Right atrium auricular region (tissue), 2 donors: ENCODE measurements around the gene CPNE8. TPM values are rescaled to one million over a fixed set of nuclear protein-coding genes. Genes with fewer than 3 reads are reported as not detected.

ENCODE experiments used
- DNase-seq: peaks from one replicate; pipeline ENCODE4 v3.0.0-alpha.2; 2019; ENCODE audit warnings: low spot score
- H3K27ac ChIP-seq, 2 donors: fragments of 200-600 bp; sonication (generic); 1 replicate in 1 of 2; 2 replicates in 1 of 2; pipeline ENCODE4 v1.5.1; 2016 to 2019
- H3K27me3 ChIP-seq, 2 donors: fragments of 200-600 bp; sonication (generic); one replicate each; pipeline versions ENCODE4 v1.5.1 to v1.6.0; 2017 to 2019
- H3K36me3 ChIP-seq: fragments of 200-600 bp; sonication (generic); one replicate; pipeline ENCODE4 v1.5.1; 2016
- H3K4me1 ChIP-seq, 2 donors: fragments of 200-600 bp; sonication (generic); one replicate each; pipeline versions ENCODE4 v1.5.1 to v1.6.0; 2017 to 2019
- H3K4me3 ChIP-seq, 2 donors: fragments of 200-600 bp; sonication (generic); 1 replicate in 1 of 2; 2 replicates in 1 of 2; pipeline ENCODE4 v1.5.1; 2017 to 2019; ENCODE audit warnings: mild to moderate bottlenecking in 1 of 2, moderate library complexity in 1 of 2
- H3K9me3 ChIP-seq, 2 donors: fragments of 200-600 bp; sonication (generic); one replicate each; pipeline ENCODE4 v1.5.1; 2019
- total RNA-seq, 2 donors: library from RNA; depleted of rRNA; stranded (reverse); fragments of >200 nt; gene quantifications; one replicate each; pipeline ENCODE4 v1.1.0, GENCODE V29; 2016
- TF ChIP-seq, protein P1 (sequence below), 2 donors: fragments of 200-600 bp; sonication (generic); IDR thresholded peaks; one replicate each; pipeline ENCODE4 v1.5.1; 2019; ENCODE audit warnings: antibody characterized with exemption in 2 of 2

CPNE8 gene
- total RNA-seq, 2 donors from 2014 or later: 33.1 to 36.2 TPM

DNA sequence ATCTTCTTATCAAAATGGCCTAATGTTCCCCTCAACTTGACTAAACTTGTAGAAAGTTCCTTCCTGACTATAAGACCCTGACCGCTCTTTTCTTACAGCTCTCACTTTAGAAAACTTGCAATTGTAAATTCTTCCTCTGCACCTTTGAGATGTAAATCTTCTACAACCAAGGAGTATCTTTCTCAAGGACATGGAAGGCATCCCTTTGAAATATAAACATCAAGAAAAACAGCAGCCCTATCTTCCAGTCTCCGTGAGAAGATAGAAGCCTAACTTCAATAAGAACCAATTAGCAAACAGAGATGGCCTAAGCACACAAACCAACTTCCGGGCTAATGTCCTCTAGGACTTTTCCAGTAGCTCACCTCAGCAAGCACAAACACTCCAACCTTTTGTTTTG lies 210.3 kb downstream of the CPNE8 start:
- H3K4me3 ChIP-seq: no peak overlapping the region
- no peaks in the 10 kb centered on the region for H3K27me3 ChIP-seq
- DNase-seq: no peak
- no peaks in the 10 kb centered on the region for H3K9me3 ChIP-seq
- H3K27ac ChIP-seq: no peak overlapping the region
- H3K4me1 ChIP-seq: no peaks in the 10 kb centered on the region
- TF ChIP-seq, protein P1, sequence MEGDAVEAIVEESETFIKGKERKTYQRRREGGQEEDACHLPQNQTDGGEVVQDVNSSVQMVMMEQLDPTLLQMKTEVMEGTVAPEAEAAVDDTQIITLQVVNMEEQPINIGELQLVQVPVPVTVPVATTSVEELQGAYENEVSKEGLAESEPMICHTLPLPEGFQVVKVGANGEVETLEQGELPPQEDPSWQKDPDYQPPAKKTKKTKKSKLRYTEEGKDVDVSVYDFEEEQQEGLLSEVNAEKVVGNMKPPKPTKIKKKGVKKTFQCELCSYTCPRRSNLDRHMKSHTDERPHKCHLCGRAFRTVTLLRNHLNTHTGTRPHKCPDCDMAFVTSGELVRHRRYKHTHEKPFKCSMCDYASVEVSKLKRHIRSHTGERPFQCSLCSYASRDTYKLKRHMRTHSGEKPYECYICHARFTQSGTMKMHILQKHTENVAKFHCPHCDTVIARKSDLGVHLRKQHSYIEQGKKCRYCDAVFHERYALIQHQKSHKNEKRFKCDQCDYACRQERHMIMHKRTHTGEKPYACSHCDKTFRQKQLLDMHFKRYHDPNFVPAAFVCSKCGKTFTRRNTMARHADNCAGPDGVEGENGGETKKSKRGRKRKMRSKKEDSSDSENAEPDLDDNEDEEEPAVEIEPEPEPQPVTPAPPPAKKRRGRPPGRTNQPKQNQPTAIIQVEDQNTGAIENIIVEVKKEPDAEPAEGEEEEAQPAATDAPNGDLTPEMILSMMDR (IDR thresholded peaks at IDR 0.05): no peak
- no peaks in the 10 kb centered on the region for H3K36me3 ChIP-seq

DNA sequence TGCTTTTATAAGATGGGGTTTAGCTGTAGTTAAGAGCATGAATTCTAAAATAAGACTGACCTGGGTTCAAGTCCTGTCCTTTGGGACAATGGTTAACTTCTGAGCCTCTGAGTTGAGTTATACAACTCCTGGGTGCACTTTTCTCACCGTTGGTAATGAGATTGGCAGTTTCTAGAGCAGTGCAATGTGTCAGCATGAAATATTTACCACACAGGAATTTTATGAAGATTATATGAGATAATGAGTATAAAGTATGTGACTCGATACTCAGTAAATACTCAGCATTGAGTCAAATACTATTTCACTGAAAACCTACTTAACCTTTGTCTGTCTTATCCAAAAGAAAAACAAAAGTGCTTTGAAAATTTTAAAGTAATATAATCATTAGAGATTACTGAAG lies 214.2 kb downstream of the CPNE8 start:
- TF ChIP-seq, protein P1 (IDR thresholded peaks at IDR 0.05): no peak
- no peaks in the 10 kb centered on the region for H3K27me3 ChIP-seq
- H3K4me1 ChIP-seq: no peaks in the 10 kb centered on the region
- H3K36me3 ChIP-seq: peaks cover 7% of the 10 kb centered on the region
- no peak overlapping the region for H3K27ac ChIP-seq
- H3K9me3 ChIP-seq: peaks cover 0 to 6% of the 10 kb centered on the region in 2 donors
- H3K4me3 ChIP-seq: no peak overlapping the region
- DNase-seq: no peak

DNA sequence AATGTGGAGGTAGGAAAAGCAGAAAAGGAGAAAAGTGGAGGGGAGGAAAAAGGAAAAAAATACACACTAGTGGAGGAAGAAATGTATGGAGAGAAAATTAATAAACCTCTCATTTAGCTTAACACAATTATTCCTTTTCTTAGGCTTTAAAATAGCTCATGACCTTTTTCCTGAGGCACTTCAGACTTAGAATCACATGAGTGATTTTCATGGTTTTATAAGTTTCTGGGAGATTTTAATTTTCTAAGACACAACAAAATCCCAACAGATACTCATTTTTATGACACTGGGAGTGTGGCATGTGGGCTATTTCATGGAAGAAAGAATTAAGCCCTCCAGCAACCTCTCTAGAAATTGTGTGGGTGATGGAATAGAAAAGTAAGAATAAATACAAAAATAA lies 214.7 kb downstream of the CPNE8 start:
- TF ChIP-seq, protein P1 (IDR thresholded peaks at IDR 0.05): no peak
- no peak for DNase-seq
- Histone ChIP-seq H3K9me3 (peaks cover 0 to 6% of the 10 kb centered on the region in 2 donors), H3K36me3 (peaks cover 10% of the 10 kb centered on the region), H3K4me3 (no peak overlapping the region), H3K4me1 (no peaks in the 10 kb centered on the region), H3K27me3 (no peaks in the 10 kb centered on the region), H3K27ac (no peak overlapping the region)

DNA sequence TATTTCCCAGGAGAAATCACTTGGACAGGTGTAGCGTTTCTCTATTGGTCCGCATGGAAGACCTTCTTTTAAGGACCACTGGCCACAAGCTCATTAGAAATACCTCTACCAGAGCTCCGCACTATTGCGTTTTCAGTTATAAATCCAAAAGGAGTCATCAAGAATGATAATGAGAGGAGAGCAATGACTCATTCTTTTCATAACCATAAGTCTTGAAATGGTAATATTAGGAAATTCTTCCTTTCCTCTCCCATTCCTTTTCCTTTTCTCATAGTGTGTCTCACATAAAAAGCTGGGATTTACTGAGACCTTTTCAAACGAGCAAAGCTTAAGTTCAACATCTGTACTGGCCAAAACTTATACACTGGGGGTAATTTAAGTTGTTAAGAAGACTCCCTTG lies 215.7 kb downstream of the CPNE8 start:
- DNase-seq: no peak
- H3K9me3 ChIP-seq: peaks cover 0 to 6% of the 10 kb centered on the region in 2 donors
- no peaks in the 10 kb centered on the region for H3K4me1 ChIP-seq
- no peaks in the 10 kb centered on the region for H3K27me3 ChIP-seq
- no peak overlapping the region for H3K27ac ChIP-seq
- H3K36me3 ChIP-seq: peaks cover 18% of the 10 kb centered on the region
- TF ChIP-seq, protein P1 (IDR thresholded peaks at IDR 0.05): no peak
- no peak overlapping the region for H3K4me3 ChIP-seq

DNA sequence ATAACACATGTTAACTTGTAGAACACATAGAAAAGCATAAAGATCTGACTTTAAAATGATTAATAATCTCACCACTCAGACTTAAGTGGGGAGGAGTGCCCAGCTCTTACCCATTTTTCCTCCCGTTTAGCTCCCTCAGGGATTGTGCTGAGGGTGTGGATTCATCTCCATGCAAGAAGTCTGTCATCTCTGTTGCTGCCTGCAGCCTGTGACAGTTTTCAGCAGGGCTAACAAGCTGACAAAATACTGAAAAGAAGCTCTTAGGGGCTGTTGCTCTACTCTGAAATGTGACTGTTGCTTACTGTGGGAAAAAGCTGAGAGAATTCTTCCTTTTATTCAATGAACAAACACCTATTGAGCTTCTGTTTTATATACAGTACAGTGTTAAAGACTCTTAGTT lies 216.2 kb downstream of the CPNE8 start:
- TF ChIP-seq, protein P1 (IDR thresholded peaks at IDR 0.05): no peak
- H3K36me3 ChIP-seq: peaks cover 23% of the 10 kb centered on the region

DNA sequence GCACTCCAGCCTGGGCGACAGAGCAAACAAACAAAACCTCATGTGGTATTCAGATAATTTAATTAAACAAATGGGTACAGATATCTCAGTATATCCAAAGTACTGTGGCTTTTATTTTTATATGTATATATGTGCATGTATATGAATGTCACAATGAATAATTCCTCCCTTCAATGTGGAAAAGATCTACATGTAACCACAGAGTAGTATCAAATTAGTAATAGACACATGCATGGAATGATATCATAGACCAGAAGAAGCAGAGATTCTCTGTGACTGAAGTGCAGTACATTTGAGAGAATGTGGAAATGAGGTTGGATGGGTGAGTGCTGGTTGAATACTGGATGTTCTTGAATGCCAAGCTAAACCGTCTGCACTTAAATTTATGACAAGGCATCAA lies 222.9 kb downstream of the CPNE8 start:
- Histone ChIP-seq H3K27ac (no peak overlapping the region), H3K4me1 (no peaks in the 10 kb centered on the region), H3K9me3 (peaks cover 0 to 6% of the 10 kb centered on the region in 2 donors), H3K27me3 (no peaks in the 10 kb centered on the region), H3K36me3 (peaks cover 33% of the 10 kb centered on the region), H3K4me3 (no peak overlapping the region)
- TF ChIP-seq, protein P1 (IDR thresholded peaks at IDR 0.05): no peak
- DNase-seq: no peak

More for the DNA sequence above, 216.2 kb downstream of the CPNE8 start:
- Histone ChIP-seq H3K4me1 (no peaks in the 10 kb centered on the region), H3K27me3 (no peaks in the 10 kb centered on the region), H3K4me3 (no peak overlapping the region), H3K9me3 (peaks cover 0 to 6% of the 10 kb centered on the region in 2 donors), H3K27ac (no peak overlapping the region)
- no peak for DNase-seq
